HG02610 (cell line): ENCODE results near the gene MRLN.

Experiments
- ATAC-seq: cut with Tn5 transposase; IDR thresholded peaks from one replicate; pipeline ENCODE4 v1.9.1; 2021; ENCODE audit warnings: mild to moderate bottlenecking, moderate library complexity; ENCODE audit not compliant: unreplicated experiment

The MRLN gene

GRCh38 chr10:59706851-59707797, 46.1 kb downstream of the MRLN start:
- ATAC-seq, result no peak

- ATAC-seq, result no peak
Measured at GRCh38 chr10:59705931-59706330, 47.3 kb downstream of the MRLN start.

GRCh38 chr10:59704630-59705029, 48.6 kb downstream of the MRLN start:
- no peak for ATAC-seq

- ATAC-seq, result peak; percentile 90
Measured at GRCh38 chr10:59702347-59702746, 50.9 kb downstream of the MRLN start.

GRCh38 chr10:59700709-59701108, 52.5 kb downstream of the MRLN start:
- peak; percentile 6 for ATAC-seq

- no peak for ATAC-seq
Measured at GRCh38 chr10:59698326-59698725, 54.9 kb downstream of the MRLN start.

DNA sequence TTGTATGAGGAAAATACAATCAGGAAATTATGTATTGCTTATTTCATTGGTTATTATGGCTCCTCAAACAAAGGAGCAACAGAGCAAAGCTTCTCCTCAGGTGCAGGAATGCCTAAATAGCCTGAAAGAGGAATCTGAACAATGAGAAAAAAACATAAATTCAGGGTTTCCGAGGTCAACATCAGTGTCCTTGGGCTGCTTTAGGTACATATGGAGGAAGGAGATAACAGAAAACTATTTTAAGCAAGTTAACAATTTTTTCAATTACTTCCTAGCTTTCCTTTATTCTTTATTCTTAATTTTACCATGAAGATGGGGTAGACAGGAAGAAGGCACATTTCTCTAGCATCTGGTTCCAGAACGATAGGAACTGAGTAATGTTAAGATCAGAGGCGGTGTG, 57.6 kb downstream of the MRLN start:
- no peak for ATAC-seq

- ATAC-seq, result no peak
Measured at GRCh38 chr10:59694936-59695335, 58.3 kb downstream of the MRLN start.

DNA sequence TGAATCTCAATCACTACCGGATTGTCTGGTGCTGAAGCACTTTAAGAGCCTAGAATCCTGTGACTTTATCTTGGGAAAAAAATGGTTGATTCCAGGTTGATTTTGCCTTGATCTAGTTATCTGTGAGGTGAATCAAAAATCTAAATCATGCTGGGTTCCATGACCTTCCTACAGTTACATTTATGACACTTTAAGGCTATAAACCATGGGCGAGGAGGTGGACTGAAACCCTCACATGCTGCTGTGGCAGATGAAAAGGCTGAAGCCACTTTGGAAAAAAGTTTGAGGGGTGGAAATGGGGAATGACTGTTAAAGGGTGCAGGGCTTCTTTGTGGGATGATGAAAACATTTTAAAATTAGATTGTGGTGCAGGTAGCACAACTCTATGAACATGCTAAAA, 61.1 kb downstream of the MRLN start:
- no peak for ATAC-seq

- peak; percentile 89 for ATAC-seq
Measured at GRCh38 chr10:59688921-59689351, 64.3 kb downstream of the MRLN start.

- ATAC-seq, result no peak
Measured at GRCh38 chr10:59687657-59688056, 65.6 kb downstream of the MRLN start.
